GM12864 (cell line): ENCODE results near the gene NT5C2.

Source experiments
- DNase-seq: peaks from one replicate; pipeline ENCODE4 v3.0.0-alpha.2; 2011; ENCODE audit warnings: low read depth
- H3K4me3 ChIP-seq: 2 replicates; pipeline ENCODE4 v1.5.1; 2011; ENCODE audit warnings: mild to moderate bottlenecking, low read depth, low read length, control low read depth
- TF ChIP-seq, protein P1 (sequence below): IDR thresholded peaks from 2 replicates; pipeline ENCODE4 v1.5.1; 2011; ENCODE audit warnings: low read depth, mild to moderate bottlenecking, moderate library complexity, low read length, control low read depth, inconsistent platforms; ENCODE audit errors: missing control alignments

NT5C2 gene

DNA sequence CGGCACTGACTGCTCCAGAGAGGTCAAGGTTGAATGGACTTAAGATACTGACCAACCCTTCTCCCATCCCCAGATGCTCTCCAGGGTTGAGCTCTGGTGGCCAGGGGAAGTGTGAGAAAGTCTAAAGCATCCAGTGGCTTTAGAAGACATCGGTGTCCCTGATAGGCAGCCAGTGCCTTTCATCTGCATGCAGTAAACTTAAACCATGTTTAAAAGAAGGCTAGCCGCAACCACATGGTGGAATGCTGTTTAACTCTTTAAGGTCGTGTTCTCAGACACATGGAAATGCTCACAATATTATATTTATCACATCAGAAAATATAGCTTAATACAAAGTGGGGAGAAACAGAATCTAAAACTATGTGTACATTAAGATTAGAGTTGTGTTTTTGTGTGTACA lies 138.0 kb downstream of the NT5C2 start:
- H3K4me3 ChIP-seq = no peak overlapping the region
- TF ChIP-seq, protein P1, sequence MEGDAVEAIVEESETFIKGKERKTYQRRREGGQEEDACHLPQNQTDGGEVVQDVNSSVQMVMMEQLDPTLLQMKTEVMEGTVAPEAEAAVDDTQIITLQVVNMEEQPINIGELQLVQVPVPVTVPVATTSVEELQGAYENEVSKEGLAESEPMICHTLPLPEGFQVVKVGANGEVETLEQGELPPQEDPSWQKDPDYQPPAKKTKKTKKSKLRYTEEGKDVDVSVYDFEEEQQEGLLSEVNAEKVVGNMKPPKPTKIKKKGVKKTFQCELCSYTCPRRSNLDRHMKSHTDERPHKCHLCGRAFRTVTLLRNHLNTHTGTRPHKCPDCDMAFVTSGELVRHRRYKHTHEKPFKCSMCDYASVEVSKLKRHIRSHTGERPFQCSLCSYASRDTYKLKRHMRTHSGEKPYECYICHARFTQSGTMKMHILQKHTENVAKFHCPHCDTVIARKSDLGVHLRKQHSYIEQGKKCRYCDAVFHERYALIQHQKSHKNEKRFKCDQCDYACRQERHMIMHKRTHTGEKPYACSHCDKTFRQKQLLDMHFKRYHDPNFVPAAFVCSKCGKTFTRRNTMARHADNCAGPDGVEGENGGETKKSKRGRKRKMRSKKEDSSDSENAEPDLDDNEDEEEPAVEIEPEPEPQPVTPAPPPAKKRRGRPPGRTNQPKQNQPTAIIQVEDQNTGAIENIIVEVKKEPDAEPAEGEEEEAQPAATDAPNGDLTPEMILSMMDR = no peak
- no peak for DNase-seq

DNA sequence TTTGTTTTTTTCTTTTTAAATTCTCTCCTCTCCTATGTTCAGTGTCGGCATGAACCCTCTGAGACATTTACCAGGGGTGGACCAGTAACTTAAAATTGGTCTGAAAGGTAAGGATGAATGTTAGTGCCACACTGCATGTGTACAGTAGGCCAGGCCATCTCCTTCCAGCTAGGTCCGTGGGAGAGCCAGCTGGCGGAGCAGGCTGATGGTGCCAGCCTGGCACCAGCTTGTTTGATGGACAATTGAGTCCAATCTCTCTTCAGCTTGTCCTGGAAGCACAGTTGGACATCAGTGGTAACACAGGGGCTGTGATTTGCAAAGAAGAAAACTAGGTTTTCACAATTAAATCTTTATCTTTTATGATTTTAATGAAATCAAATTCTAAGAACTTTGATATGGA lies 138.5 kb downstream of the NT5C2 start:
- TF ChIP-seq, protein P1 = no peak
- no peak overlapping the region; the same call in 1 of the 2 replicates for H3K4me3 ChIP-seq
- DNase-seq = no peak

DNA sequence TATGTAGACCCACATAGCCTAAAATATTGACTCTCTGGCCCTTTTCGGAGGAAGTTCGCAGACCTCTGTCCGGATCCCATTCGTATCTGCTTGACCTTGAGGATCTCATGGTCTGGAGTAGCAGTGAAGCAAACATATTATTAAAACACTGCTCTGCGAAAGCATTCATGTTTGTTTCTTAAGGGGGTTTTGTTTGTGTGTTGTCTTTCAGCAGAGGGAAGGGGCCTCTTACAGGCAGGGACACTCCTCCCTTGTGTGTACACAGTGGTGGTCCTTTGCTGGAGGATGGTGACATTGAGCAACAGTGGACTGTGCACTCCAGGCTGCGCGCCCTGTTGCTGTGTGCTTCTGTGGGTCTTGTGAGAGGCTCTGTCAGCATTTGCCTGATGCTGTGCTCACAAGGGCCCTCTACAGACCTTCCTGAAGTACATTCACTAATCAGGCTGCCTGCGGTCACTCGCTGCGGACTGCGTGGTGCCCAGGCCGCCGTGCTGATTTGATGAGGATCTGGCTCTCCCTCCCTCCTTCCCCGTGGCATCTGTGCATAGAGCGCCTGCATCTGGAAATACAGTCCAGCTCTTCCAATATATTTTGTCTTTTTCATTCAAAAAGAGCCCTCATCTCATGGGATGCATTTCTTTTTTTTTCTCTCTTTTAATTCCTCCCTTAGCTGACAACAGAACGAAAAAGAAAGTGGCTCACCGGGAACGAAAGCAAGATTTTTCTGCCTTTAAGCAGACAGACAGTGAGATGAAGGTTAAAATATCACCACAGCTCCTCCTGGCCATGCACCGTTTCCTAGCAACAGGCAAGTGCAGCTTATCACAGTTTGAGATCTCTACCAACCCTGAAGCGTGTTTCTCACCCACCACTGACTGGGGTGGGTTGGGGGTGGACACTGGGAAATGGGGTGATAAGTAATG lies 139.2 kb downstream of the NT5C2 start:
- H3K4me3 ChIP-seq = peak overlapping the region; percentile 52
- DNase-seq = peak; percentile 62
- TF ChIP-seq, protein P1 = peak; percentile 63

DNA sequence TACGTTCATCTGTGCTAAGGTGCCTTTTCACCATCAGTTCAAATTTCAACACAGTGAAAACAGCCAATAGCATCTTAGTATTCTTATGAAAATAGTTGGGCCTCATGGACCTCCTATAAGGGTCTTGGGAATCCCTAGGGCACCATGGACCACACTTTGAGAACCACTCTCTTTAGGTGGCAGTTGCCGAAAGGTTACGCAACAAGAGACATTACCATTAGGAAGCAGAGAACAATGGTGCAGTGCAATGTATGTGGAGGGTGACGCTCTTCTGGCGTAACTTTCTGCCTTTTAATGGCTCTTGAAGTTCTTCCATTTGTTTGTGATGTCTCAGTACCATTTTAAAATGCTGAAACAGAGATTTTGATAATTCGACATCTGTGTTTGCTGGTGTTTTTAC lies 143.8 kb downstream of the NT5C2 start:
- H3K4me3 ChIP-seq = no peak overlapping the region
- TF ChIP-seq, protein P1 = no peak
- DNase-seq = no peak

DNA sequence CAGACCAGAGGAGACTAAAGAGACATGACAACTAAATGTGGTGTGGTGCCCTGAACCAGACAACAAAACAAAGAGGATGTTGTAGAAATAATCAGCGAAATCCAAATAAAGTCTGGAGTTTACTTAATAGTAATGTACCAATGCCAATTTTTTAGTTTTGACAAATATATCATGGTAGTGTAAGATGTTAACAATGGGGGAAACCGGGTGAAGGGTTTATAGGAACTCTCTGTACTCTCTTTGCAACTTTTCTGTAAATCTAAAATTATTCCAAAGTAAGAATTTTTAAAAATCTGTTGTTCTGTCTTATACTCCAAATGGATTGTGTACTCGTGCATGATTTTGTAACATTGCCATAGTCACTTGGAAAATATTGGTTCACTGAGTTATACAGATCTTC lies 145.7 kb downstream of the NT5C2 start:
- no peak for DNase-seq
- TF ChIP-seq, protein P1 = no peak
- H3K4me3 ChIP-seq = no peak overlapping the region

DNA sequence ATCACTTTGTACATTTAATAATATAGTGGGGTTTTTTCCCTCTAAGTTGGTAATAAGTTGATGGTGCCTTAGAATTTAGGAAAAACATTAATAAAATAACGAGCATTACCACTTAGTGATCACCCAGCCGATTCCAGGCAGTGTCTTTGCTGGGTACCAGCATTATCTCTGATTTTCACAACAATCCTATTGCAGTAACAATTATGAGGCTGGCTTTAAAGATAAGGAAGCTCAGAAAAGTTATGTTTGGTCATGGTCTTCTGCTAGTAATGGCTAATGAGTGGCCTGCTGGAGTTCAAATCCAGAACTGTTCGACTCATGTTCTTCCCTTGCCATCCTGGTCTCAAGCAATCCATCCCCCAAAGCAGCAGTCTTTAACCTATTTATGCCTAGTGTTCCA lies 147.1 kb downstream of the NT5C2 start:
- no peak overlapping the region for H3K4me3 ChIP-seq
- TF ChIP-seq, protein P1 = no peak
- DNase-seq = no peak

DNA sequence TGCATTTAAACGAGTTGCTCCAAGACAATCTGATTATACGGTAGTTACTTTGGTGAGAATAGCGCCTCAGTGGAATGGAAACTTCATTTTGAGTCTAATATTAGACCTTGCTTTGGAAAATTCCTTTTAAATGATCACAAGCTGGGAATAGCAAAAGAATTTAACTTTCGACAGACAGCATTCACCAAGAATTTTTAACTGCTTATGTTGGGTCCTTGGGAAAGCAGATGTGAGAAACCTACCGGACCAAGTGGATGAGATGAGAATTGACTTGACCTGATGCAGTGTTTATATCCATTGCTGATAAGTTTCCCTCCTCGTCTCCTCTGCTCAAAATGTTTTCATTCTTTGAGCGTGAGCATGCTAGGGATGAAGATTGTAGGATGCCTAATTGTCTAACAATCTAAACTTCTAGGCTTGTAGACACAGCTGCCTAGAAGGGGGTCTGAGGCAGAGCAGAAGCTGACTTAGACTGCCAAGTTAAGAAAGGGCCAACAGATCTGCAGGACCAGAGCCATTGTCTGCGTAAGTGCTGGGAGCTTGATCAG lies 148.1 kb downstream of the NT5C2 start:
- TF ChIP-seq, protein P1 = no peak
- no peak overlapping the region for H3K4me3 ChIP-seq
- no peak for DNase-seq
